ENCODE results near the gene MKI67.
"Not testable (repeated sequence)": the region's sequence is repeated elsewhere in the genome, so short reads cannot be mapped to it uniquely, and the experiment has no call there.

The MKI67 gene

DNA sequence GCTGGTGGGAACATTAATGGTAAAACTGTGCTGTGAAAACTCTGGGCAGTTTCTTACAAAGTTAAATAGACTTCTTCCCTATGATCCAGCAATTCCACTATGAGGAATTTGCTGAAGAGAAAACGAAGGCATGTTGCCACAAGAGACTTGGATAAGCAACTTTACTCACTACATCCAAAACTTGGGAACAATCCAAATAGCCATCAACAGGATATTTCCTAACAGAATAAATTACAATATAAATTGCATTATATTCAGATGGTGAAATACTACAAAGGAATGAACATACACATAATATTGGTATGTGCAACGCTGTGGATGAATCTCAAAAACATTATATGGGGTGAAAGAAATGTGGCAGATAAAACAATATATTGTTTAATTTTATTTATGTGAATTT, 21.4 kb upstream of the MKI67 start:
- DNase-seq (ENCODE audit: low spot score) = no peak

DNA sequence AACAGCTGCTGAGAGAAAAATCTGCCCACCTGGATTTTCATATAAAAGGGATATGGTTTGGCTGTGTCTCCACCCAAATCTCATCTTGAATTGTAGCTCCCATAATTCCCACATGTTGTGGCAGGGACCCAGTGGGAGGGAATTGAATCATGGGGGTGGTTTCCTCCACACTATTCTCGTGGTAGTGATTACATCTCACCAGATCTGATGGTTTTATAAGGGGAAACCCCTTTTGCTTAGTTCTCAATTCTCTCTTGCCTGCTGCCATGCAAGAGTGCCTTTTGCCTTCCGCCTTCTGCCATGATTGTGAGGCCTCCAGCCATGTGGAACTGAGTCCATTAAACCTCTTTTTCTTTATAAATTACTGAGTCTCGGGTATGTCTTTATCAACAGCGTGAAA, 20.8 kb upstream of the MKI67 start:
- no peak for DNase-seq (ENCODE audit: low spot score)

DNA sequence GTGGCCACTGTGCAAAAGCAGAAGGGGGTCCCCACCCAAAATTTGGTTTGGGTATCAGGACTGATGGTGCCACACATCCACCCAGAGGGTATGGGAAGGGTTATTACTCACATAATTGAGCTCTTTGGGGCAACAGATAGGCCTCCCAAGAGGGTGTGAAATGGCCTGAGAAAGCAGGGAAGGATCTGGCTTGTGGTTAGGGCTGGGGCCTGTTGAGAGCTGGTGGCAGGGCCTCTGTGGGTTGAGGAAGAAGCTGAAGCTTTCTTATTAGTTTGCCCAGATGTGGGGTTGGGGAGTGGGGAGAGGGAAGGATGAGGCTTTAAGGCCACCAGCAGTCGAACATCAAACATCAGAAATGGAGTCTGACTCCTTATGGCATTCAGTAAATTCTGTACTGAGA, 18.3 kb upstream of the MKI67 start:
- DNase-seq (ENCODE audit: low spot score) = no peak

DNA sequence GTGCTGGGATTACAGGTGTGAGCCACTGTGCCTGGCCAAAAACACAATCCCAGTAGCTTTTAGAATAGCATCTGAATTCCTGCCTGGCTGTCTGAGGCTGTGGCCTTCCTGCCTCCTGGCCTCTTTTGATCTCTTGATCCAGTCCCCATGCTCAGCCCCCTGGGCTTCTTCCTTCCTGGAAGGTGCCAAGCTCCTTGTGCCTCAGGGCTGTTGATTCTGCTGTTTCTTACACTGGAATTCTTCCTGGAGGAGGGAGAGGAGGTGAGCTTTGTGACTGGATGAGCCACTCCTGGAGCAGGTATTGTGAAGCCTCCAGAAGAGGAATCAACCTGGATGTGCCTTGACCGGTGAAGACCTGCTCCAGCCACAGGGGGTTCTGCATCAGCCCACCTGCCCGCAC, 17.3 kb upstream of the MKI67 start:
- no peak for DNase-seq (ENCODE audit: low spot score)

DNA sequence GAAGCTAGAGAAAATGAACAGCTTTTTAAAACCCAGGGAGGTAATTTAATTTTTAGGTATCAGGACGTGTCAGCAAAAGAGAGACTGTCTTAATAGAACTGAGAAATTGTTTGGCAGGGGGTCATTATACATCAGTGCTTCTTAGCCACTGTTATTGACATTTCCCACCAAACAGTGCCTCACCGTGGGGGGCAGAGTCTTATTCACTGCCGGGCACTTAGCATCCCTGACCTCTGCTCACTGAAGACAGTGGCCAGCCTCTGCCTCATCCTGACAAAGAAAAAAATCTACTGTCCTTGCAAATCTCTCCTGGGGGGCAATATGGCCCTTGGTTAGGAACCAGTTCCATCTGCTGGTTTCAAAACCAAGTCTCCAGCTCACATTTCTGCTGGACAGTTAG, 14.2 kb upstream of the MKI67 start:
- DNase-seq (ENCODE audit: low spot score) = no peak

DNA sequence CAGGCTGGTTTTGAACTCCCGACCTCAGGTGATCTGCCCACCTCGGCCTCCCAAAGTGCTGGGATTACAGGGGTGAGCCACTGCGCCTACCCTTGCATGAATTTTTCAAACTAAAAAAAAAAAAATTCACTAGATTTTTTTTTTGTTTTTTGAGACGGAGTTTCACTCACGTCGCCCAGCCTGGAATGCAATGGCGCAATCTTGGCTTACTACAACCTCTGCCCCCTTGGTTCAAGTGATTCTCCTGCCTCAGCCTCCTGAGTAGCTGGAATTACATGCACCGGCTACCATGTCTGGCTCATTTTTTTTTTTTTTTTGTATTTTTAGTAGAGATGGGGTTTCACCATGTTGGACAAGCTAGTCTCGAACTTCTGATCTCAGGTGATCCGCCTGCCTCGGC, 12.2 kb upstream of the MKI67 start:
- DNase-seq (ENCODE audit: low spot score) = not testable (repeated sequence)

DNA sequence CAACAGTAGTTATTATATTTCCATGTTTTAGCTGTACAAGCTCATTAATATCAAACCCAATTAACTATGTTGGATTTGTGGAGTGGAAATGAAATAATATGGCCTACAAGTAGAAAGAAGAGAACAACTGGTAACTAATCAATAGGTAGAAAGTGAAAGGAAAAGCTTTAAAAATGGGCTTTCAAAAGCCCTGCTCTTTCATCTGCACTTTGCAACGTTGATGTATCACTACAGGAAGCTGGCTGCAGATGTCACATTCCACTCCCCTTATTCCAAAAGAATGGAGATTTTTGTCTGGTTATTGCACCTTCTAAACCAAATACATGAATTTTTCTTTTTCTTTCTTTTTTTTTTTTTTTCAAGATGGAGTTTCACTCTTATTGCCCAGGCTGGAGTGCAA, 11.7 kb upstream of the MKI67 start:
- no peak for DNase-seq (ENCODE audit: low spot score)

DNA sequence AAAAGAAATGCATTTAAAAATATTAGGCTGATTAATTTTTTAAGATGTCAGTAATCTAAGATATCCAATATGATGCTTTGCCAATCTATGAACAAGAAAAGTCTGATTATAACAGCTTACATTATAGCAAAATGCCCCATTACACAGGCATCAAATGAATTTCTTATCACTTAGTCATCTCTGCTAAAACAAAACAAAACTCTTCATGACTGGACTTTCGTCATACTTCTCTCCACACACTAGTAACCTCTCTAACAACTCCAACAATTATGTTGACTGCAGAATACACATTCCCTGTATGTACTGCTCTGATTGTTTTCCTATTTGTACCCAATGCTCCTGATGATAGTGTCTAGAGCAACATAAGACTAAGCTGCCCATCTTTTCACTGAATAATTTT, 3.8 kb upstream of the MKI67 start:
- no peak for DNase-seq (ENCODE audit: low spot score)

DNA sequence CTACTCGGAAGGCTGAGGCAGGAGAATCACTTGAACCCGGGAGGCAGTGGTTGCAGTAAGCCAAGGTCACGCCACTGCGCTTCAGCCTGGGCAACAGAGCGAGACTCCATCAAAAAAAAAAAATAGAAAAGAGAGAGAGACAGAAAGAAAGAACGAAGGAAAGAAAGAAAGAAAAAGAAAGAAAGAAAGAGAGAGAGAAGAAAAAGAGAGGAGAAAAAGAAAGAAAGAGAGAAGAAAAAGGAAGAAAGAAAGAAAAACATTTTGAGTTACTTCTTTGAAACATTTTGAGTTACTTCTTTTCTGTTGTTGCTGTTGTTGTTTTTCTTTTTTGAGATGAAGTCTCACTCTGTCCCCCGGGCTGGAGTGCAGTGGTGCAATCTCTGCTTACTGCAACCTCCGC, 2.4 kb upstream of the MKI67 start:
- DNase-seq (ENCODE audit: low spot score) = no peak

DNA sequence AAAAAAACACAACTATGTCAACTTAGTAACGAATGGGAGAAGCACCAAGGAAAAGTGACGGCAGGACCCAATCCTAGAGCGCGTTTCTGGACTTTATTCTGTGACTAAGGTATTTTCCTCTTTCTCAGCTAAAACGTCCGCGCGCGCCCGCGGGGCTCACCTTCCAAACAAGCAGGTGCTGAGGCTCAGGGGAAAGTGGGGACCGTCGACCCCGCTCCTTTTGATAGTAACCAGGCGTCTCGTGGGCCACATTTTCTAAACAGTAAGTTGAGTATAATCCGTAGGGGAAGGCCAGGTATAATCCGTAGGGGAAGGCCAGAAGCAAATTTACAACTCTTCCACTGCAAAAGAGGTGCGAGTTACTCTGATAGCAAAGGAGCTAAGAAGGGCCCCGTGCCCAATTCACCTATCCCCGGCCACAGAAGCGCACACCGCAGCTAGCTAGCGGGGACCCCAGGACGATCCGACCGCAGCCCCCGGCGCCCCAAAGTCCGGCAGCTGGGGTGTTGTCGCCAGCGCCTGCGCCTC, 743 bp downstream of the MKI67 start:
- no peak for DNase-seq (ENCODE audit: low spot score)

DNA sequence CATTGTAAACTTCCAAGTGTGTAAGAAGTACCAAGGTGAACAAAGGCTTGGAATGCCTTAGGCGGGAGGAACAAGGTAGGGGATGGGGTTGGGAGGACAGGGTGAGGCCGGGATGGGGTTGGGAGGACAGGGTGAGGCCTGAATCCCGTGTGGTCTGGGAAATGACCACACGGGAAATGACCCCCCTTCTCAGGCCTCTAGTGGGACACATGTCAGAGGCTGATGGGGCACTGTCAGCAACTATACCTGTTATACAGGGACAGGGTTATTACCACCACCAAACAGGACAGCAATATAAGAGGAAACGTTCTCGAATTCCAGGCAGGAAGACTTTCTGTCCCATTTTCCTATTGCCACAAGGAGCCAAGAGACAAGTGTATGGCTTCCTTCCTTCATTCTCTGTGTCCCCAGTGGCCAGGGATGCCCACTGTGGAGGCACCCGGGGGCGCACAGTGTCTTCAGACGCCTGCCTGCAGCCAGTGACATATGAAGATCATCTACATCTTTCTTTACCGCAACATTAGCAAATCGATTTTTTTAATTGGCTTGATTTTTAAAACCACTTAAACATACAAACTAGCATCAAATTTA, 1.3 kb downstream of the MKI67 start:
- DNase-seq (ENCODE audit: low spot score) = no peak

DNA sequence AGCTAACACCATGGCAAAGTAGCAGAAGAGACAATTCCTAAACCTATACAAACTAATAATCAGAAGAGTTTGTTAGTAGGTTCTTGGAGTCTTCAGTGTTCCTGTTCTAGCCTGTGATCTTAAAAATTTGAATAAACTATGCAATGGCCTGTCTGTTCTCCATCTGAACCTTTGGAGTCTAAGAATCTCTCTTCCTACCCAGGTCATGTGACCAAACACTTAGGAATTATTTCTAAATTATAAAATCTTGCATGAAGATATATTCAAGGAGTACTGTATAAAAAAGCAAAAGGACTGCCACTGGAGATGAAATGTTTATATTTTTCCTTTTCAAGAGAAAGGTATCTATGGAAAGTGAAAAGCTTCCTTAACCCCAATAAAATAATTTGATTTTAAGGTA, 2.4 kb downstream of the MKI67 start:
- no peak for DNase-seq (ENCODE audit: low spot score)

DNA sequence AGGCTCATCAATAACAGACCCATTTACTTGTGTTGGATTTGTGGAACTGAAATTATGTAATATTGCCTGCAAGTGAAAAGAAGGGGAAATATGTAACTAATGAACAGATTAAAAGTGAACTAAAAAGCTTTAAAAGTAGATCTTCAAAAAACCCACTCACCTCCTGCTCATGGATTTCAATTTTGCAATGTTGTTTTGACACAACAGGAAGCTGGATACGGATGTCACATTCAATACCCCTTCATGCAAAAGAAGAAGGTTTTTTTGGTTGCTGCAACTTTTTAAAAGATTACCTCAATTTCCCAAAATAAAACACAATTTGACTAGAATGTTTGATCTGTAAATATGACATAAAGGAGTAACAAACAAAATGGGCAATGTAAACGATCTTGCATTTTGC, 3.3 kb downstream of the MKI67 start:
- DNase-seq (ENCODE audit: low spot score) = no peak

DNA sequence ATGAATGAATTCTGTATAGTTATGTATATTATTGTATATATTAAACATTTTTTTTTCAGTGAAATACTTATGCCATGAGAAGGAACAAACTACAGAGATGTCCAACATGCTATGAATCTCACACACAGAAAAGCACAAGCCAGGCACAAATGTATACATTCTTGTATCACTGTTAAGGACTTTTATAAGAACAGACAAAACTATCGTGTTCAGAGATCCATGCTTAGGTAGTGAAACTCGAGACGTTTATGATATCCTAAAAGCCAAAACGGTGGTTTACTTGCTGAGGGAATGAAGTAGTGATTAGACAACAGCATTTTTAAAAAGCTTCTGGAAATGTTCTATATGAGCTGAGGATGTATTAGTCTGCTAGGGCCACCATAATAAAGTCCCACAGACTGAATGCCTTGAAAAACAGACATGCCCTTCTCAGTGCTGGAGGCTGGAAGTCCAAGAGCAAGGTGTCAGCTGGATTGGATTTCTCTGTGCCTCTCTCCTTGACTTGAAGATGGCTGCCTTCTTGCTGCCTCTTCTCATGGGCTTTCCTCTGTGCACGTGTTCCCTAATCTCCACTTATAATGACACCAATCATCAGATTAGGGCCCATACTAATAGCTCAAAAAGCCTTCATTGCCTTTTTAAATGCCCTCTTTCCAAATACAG, 4.3 kb downstream of the MKI67 start:
- no peak for DNase-seq (ENCODE audit: low spot score)

DNA sequence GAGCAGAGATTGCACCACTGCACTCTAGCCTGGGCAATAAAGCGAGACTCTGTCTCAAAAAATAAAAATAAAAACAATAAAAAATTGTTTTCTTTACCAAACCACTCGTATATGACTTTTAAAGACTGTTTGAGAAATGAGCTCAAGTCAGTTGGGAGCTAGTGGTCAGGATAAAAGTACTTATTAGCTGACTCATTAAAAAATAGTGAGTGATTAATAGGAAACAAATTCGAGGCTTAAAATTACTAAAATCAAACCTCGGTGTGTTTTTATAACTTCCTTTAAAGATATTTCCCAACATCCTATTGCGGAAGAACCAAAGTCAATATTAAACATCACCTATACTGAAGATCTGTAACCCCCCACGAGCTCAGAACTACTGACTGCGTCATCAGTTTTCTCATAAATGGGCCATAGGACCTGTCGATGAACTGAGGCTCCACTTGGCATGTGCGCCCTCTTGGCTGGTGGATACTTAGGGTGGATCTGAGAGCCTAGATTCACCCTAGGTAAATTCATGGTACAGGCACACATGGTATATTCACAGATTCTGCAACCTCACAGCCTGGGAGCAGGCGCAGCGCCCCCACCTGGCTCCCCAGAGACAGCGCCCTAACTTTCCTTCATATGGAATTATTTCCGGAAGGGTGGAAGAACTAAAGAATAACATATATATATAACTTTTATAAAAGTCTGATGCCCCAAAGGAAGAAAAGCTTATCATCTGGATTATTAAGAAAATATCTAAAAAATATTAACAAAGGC, 9.2 kb downstream of the MKI67 start:
- peak; percentile 16 for DNase-seq (ENCODE audit: low spot score)

DNA sequence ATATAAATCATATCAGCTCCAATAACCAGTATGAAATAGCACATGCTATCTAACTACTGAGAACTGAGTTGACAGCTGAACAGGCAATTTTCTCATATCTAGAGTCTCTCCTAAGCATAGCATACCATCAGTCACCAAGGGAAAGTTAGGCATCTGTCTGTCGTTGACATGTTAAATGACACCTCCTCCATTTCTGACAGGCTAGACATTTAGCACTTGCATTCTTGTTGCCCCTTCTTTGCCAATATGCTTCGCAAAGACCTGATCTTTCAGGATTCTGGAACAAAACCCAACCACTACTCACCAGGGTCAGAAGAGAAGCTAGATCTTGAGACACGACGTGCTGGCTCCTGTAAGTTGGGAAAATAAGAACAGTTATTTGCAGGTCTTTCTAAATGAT, 10.0 kb downstream of the MKI67 start:
- DNase-seq (ENCODE audit: low spot score) = no peak

DNA sequence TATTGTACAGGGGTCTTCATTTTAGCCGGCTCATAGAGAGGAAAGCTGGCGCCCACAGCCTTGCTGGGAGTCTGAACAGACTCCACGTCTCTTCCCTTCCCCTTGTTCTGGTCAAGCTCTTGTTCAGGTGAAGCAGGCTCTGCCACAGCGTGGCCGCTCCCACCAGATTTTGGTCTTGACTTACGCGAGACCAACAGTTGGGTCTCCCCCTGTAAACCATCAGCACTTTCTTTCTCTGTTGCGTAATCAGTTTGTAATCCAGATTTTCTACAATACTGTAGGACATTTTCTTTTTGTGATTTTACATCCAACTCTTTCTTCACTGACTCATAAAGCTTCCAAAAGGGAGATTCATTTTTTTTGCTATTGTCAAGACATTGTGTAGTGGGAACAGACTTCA, 10.9 kb downstream of the MKI67 start:
- DNase-seq (ENCODE audit: low spot score) = no peak

DNA sequence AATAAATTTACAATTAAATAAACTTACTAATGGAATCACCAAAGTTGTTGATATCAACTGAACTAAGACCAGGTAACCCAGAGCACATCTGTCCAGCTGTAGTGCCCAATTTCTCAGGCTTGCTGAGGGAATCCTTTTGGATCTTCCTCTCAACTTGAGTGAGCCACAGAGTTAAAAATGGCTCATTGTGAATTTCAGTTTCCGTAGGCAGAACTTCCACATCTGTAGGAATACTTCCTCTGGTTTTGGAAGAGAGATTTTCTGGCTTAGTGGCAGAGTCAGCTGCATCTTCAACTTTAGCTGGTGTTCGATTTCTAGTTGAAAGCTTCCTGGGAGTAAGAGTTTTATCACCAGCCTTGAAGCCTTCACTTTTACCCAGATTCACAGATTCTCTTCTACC, 11.3 kb downstream of the MKI67 start:
- DNase-seq (ENCODE audit: low spot score) = no peak

DNA sequence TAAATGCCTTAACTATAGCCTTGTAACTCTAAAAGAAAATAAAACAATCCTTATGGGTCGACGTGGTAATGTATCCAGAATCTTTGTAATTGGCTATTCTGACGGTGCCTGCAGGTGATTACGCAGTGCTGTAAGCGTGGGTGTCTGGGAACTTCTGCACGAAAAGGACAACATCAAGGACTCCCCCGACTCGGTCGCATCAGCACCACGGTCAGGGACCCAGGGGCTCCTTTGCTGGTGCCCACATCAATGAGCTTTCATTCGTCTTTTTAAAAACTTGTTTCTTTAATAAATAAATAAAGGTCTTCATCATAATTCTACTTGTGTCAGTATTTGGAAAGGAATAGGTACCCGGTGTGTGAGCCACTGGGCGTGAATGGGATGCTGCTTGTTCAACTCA, 13.2 kb downstream of the MKI67 start:
- no peak for DNase-seq (ENCODE audit: low spot score)

DNA sequence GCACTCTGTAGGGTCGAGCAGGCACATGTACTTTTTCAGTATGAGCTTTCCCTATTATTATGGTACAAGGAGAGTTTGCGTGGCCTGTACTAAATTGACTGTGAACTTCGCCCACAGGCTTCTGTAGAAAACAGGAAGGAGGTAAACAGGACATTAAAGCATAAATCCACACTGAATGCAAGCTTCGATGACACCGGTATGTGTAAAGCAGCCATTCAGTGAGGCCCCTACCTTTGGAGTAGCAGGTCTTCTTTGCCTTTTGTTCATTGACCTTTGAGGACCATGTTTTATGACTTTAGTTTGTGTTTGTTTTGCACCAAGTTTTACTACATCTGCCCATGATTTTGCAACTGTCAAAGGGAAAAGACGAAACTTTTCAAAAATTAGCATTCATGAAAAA, 14.5 kb downstream of the MKI67 start:
- peak; percentile 52 for DNase-seq (ENCODE audit: low spot score)

DNA sequence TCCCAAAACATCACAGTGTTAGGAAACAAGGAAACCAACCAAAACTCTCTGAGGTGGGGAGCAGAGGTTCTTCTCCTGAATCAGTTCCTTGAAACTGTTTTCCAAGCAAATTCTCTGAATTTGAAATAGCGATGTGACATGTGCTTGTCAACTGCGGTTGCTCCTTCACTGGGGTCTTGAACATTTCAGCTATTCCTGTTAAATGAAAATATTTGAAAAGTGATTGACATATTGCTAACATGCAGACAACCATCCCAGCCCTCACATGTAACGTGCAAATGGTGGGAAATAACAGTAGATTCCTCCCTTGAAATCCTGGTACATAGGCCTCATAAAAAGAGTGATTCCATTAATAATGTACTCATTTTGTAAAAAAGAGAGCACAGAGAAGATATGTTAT, 15.9 kb downstream of the MKI67 start:
- no peak for DNase-seq (ENCODE audit: low spot score)

DNA sequence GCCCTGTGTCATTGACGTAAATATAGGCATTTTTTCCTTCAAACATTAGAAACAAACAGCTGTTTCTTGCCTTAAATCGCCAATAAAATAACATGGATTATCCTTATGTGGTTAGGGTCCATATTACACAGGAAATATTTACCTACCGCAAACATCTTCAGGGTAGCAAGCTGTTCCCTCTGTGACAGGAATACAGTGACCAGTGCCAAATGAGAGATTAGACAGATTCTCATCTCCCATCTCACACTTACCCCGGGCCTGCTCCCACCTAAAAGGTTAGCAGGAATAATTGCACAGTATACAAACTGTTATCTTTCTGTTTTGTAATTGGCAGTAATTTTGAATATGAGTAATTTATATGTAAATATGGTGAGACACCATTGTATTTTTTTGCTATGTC, 16.5 kb downstream of the MKI67 start:
- no peak for DNase-seq (ENCODE audit: low spot score)

DNA sequence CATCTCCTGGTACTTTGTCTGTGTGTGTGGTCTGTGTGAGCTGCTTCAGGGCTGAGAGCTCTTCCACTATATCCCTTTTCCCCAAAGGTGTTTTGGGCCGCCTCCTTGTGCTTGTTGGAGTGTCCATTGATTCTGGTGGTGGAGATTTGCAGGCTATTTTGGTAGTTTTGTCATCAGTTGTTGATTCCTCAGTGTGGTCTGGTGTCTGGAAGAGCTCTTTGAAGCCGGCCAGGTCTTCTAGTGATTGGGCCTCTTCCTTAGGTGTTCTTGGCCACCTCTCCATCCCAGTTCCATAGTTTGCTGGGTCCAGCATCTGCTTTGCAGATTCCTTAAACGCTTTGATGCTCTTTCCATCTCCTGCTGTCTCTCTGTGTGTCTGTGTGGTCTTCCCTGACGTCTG, 20.8 kb downstream of the MKI67 start:
- no peak for DNase-seq (ENCODE audit: low spot score)

Data from HuH-7 (cell line).